Esophagus muscularis mucosa (tissue), 4 donors: ENCODE measurements around the gene LTN1. TPM values are rescaled to one million over a fixed set of nuclear protein-coding genes. Genes with fewer than 3 reads are reported as not detected.

Experiments used
- DNase-seq: peaks from one replicate; pipeline ENCODE4 v3.0.0-alpha.2; 2017; ENCODE audit errors: extremely low spot score
- H3K27ac ChIP-seq, 4 donors: fragments of 200-600 bp; sonication (generic); replicated peaks in 1 of 4; 1 replicate in 3 of 4; 2 replicates in 1 of 4; pipeline ENCODE4 v1.5.1; 2016 to 2019; ENCODE audit warnings: mild to moderate bottlenecking in 1 of 4
- H3K27me3 ChIP-seq, 4 donors: fragments of 200-600 bp; sonication (generic); one replicate each; pipeline versions ENCODE4 v1.5.1 to v1.6.0; 2016 to 2019
- H3K36me3 ChIP-seq, 4 donors: fragments of 200-600 bp; sonication (generic); one replicate each; pipeline ENCODE4 v1.5.1; 2016 to 2019
- H3K4me1 ChIP-seq, 4 donors: fragments of 200-600 bp; sonication (generic); one replicate each; pipeline ENCODE4 v1.5.1; 2016 to 2019
- H3K4me3 ChIP-seq, 4 donors: fragments of 200-600 bp; sonication (generic); 1 replicate in 2 of 4; 2 replicates in 2 of 4; pipeline ENCODE4 v1.5.1; 2016 to 2019; ENCODE audit warnings: mild to moderate bottlenecking in 4 of 4, moderate library complexity in 1 of 4
- H3K9me3 ChIP-seq, 4 donors: fragments of 200-600 bp; sonication (generic); 1 replicate in 3 of 4; 2 replicates in 1 of 4; pipeline ENCODE4 v1.5.1; 2016 to 2019
- CTCF ChIP-seq, 3 experiments: fragments of 200-600 bp in 2 of 3; fragments of 450-650 bp in 1 of 3; sonication (generic) in 2 of 3; IDR thresholded peaks; one replicate each; pipeline ENCODE4 v1.5.1; 2017 to 2019; ENCODE audit warnings: antibody characterized with exemption in 3 of 3, mild to moderate bottlenecking in 2 of 3, moderate library complexity in 1 of 3
- EP300 ChIP-seq: sonication (generic); formaldehyde crosslinking; IDR thresholded peaks from one replicate; pipeline ENCODE4 v1.6.1; 2017; ENCODE audit warnings: antibody characterized with exemption
- POLR2A ChIP-seq: fragments of 450-650 bp; IDR thresholded peaks from one replicate; pipeline ENCODE4 v1.6.1; 2017; ENCODE audit warnings: antibody characterized with exemption, moderate library complexity, mild to moderate bottlenecking, low read depth
- POLR2AphosphoS5 ChIP-seq, 2 donors: sonication (generic); formaldehyde crosslinking; IDR thresholded peaks; one replicate each; pipeline ENCODE4 v1.6.1; 2017; ENCODE audit warnings: antibody characterized with exemption in 2 of 2
- WGBS: methylation state at CpG from one replicate; pipeline ENCODE4 v1.1.5; 2018; 5-methylcytosine and 5-hydroxymethylcytosine counted together
- intact Hi-C: fragments of 100-400 bp; cut with DNase I; formaldehyde crosslinking; loops from one replicate; pipeline ENCODE4 v1.15.1; 2023
- total RNA-seq, 4 donors: library from RNA; depleted of rRNA; stranded (reverse); fragments of >200 nt; gene quantifications; one replicate each; pipeline versions ENCODE4 v1.1.0 to v1.2.1, GENCODE V29; 2016

LTN1 gene
- total RNA-seq, 4 donors from 2014 or later: 19.4 to 39.7 (median 26.5) TPM

GRCh38 chr21:28916150-28916893 is 76.4 kb downstream of the LTN1 start:
- no peak overlapping the region for H3K27ac ChIP-seq
- peaks cover 0 to 11% (median 10%) of the 10 kb centered on the region in 4 donors for H3K4me1 ChIP-seq
- 88% methylated on average over 4 of the region's 4 CpGs for WGBS
- H3K4me3 ChIP-seq: no peak overlapping the region
- intact Hi-C loops: no loop called here
- H3K36me3 ChIP-seq: no peaks in the 10 kb centered on the region
- H3K27me3 ChIP-seq: no peaks in the 10 kb centered on the region
- TF ChIP-seq CTCF (IDR thresholded peaks at IDR 0.05) (no peak), EP300 (no peak), POLR2A (no peak), POLR2AphosphoS5 (IDR thresholded peaks at IDR 0.05) (no peak)
- no peak for DNase-seq
- H3K9me3 ChIP-seq: no peaks in the 10 kb centered on the region

- Histone ChIP-seq H3K4me3 (no peak overlapping the region), H3K36me3 (no peaks in the 10 kb centered on the region), H3K9me3 (no peaks in the 10 kb centered on the region), H3K27me3 (no peaks in the 10 kb centered on the region), H3K4me1 (peaks cover 0 to 21% (median 18%) of the 10 kb centered on the region in 4 donors), H3K27ac (no peak overlapping the region)
- WGBS: 90% methylated on average over 2 of the region's 2 CpGs
- intact Hi-C loops: no loop called here
- no peak for DNase-seq
- TF ChIP-seq EP300 (no peak), POLR2A (no peak), POLR2AphosphoS5 (IDR thresholded peaks at IDR 0.05) (no peak), CTCF (IDR thresholded peaks at IDR 0.05) (no peak)
These were observed 79.6 kb downstream of the LTN1 start for GRCh38 chr21:28913071-28913470.

- 46% methylated on average over 4 of the region's 4 CpGs for WGBS
- DNase-seq: no peak
These were observed 82.3 kb downstream of the LTN1 start for GRCh38 chr21:28910280-28910887.

GRCh38 chr21:28908351-28908750 is 84.3 kb downstream of the LTN1 start:
- 100% methylated on average over 7 of the region's 8 CpGs for WGBS
- Histone ChIP-seq H3K4me1 (peaks cover 0 to 12% (median 7%) of the 10 kb centered on the region in 4 donors), H3K27me3 (no peaks in the 10 kb centered on the region), H3K4me3 (no peak overlapping the region), H3K36me3 (no peaks in the 10 kb centered on the region), H3K27ac (no peak overlapping the region), H3K9me3 (no peaks in the 10 kb centered on the region)
- intact Hi-C loops: no loop called here
- TF ChIP-seq EP300: no peak
- no peak for DNase-seq

More at GRCh38 chr21:28910280-28910887, 82.3 kb downstream of the LTN1 start:
- intact Hi-C loops: no loop called here
- peak overlapping the region in 3 of 4 donors; percentile 16 to 35 (median 24) for H3K27ac ChIP-seq
- no peaks in the 10 kb centered on the region for H3K27me3 ChIP-seq
- H3K4me1 ChIP-seq: peaks cover 0 to 12% (median 7%) of the 10 kb centered on the region in 4 donors
- H3K9me3 ChIP-seq: no peaks in the 10 kb centered on the region
- H3K36me3 ChIP-seq: no peaks in the 10 kb centered on the region
- H3K4me3 ChIP-seq: no peak overlapping the region
- no peak for TF ChIP-seq EP300
- no peak for TF ChIP-seq POLR2A
- TF ChIP-seq POLR2AphosphoS5 (IDR thresholded peaks at IDR 0.05): no peak
- TF ChIP-seq CTCF (IDR thresholded peaks at IDR 0.05): no peak

- Histone ChIP-seq H3K36me3 (no peaks in the 10 kb centered on the region), H3K27ac (no peak overlapping the region), H3K4me3 (no peak overlapping the region), H3K4me1 (peaks cover 0 to 12% (median 7%) of the 10 kb centered on the region in 4 donors), H3K27me3 (no peaks in the 10 kb centered on the region), H3K9me3 (no peaks in the 10 kb centered on the region)
- DNase-seq: no peak
- 84% methylated on average over 2 of the region's 2 CpGs for WGBS
- TF ChIP-seq POLR2AphosphoS5 (IDR thresholded peaks at IDR 0.05): no peak
- intact Hi-C loops: no loop called here
These were observed 85.8 kb downstream of the LTN1 start for GRCh38 chr21:28906841-28907240.
